IPS DF 6.9 (cell line): ENCODE measurements around the gene FAM3C.

Experiments used
- DNase-seq: peaks from one replicate; pipeline ENCODE4 v3.0.0-alpha.2; 2013; ENCODE audit warnings: low read depth, low spot score
- H3K27ac ChIP-seq: one replicate; pipeline ENCODE4 v1.5.1; 2013; ENCODE audit warnings: low read length, control low read depth
- H3K27me3 ChIP-seq: 2 replicates; pipeline ENCODE4 v1.6.1; 2013; ENCODE audit warnings: mild to moderate bottlenecking, low read length; ENCODE audit not compliant: control insufficient read depth, insufficient read depth
- H3K36me3 ChIP-seq: 2 replicates; pipeline ENCODE4 v1.6.1; 2013; ENCODE audit warnings: low read length; ENCODE audit not compliant: control insufficient read depth, insufficient read depth
- H3K4me1 ChIP-seq: 2 replicates; pipeline ENCODE4 v1.6.1; 2013; ENCODE audit warnings: low read length; ENCODE audit not compliant: control insufficient read depth, insufficient read depth
- H3K4me3 ChIP-seq: 2 replicates; pipeline ENCODE4 v1.5.1; 2013; ENCODE audit warnings: mild to moderate bottlenecking, low read length
- H3K9me3 ChIP-seq: 2 replicates; pipeline ENCODE4 v1.6.1; 2013; ENCODE audit warnings: low read length, inconsistent platforms; ENCODE audit not compliant: control insufficient read depth, insufficient read depth
- WGBS: extraction: QIAGEN DNeasy Blood & Tissue Kit; methylation state at CpG from one replicate; pipeline ENCODE4 v1.1.7; 2013; ENCODE audit warnings: mixed read lengths, missing lambda C conversion rate; ENCODE audit not compliant: insufficient read length, insufficient coverage; 5-methylcytosine and 5-hydroxymethylcytosine counted together

FAM3C gene

GRCh38 chr7:121301446-121302213 is 94.5 kb downstream of the FAM3C start:
- DNase-seq, result no peak
- Histone ChIP-seq H3K9me3 (no peaks in the 10 kb centered on the region), H3K4me1 (no peaks in the 10 kb centered on the region), H3K27ac (no peak overlapping the region), H3K27me3 (no peaks in the 10 kb centered on the region), H3K36me3 (no peaks in the 10 kb centered on the region), H3K4me3 (no peak overlapping the region)
- WGBS, result no CpG with 5 or more reads among the region's 9 CpGs

- DNase-seq, result no peak
- no peaks in the 10 kb centered on the region for H3K4me1 ChIP-seq
- no peak overlapping the region for H3K4me3 ChIP-seq
- no peak overlapping the region for H3K27ac ChIP-seq
- WGBS, result no CpG with 5 or more reads among the region's 2 CpGs
- no peaks in the 10 kb centered on the region for H3K36me3 ChIP-seq
- no peaks in the 10 kb centered on the region for H3K9me3 ChIP-seq
- no peaks in the 10 kb centered on the region for H3K27me3 ChIP-seq
These were observed 95.3 kb downstream of the FAM3C start for GRCh38 chr7:121300685-121301420.
